ENCODE data around the gene LRSAM1. TPM values are rescaled to one million over a fixed set of nuclear protein-coding genes. Genes with fewer than 3 reads are reported as not detected.
A peak's percentile ranks its signal among the peaks of the same experiment; 100 is the strongest.

LRSAM1 gene
- total RNA-seq, 1 donor from 2014 or later = 30.1 TPM

DNA sequence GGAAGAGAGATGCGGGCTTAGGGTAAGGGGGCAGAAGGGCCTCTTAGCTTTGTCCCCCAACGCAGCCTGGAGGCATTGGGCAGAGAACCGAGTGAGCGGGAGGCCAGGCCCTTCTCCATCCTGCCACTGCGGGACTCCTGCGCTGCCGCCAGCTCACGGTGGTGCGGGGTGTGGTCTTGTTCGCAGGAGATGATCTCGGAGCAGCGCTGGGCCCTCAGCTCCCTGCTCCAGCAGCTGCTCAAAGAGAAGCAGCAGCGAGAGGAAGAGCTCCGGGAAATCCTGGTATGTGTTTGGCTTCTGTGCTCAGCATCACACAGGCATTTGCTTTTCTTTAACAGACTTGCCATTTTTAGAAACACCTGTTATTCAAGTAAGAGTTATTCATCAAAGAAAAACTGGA lies 41.3 kb downstream of the LRSAM1 start:
- no peaks in the 10 kb centered on the region for H3K27me3 ChIP-seq (ENCODE audit: control insufficient read depth, insufficient read depth, low read length)
- H3K4me3 ChIP-seq (ENCODE audit: low read depth, low read length) = no peak overlapping the region
- TF ChIP-seq, protein P1, sequence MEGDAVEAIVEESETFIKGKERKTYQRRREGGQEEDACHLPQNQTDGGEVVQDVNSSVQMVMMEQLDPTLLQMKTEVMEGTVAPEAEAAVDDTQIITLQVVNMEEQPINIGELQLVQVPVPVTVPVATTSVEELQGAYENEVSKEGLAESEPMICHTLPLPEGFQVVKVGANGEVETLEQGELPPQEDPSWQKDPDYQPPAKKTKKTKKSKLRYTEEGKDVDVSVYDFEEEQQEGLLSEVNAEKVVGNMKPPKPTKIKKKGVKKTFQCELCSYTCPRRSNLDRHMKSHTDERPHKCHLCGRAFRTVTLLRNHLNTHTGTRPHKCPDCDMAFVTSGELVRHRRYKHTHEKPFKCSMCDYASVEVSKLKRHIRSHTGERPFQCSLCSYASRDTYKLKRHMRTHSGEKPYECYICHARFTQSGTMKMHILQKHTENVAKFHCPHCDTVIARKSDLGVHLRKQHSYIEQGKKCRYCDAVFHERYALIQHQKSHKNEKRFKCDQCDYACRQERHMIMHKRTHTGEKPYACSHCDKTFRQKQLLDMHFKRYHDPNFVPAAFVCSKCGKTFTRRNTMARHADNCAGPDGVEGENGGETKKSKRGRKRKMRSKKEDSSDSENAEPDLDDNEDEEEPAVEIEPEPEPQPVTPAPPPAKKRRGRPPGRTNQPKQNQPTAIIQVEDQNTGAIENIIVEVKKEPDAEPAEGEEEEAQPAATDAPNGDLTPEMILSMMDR (IDR thresholded peaks at IDR 0.05; ENCODE audit: insufficient read depth, low read length, poor library complexity, severe bottlenecking) = no peak
- H3K36me3 ChIP-seq (ENCODE audit: control insufficient read depth, insufficient read depth, low read length) = no peaks in the 10 kb centered on the region
- DNase-seq (ENCODE audit: low read depth) = no peak

DNA sequence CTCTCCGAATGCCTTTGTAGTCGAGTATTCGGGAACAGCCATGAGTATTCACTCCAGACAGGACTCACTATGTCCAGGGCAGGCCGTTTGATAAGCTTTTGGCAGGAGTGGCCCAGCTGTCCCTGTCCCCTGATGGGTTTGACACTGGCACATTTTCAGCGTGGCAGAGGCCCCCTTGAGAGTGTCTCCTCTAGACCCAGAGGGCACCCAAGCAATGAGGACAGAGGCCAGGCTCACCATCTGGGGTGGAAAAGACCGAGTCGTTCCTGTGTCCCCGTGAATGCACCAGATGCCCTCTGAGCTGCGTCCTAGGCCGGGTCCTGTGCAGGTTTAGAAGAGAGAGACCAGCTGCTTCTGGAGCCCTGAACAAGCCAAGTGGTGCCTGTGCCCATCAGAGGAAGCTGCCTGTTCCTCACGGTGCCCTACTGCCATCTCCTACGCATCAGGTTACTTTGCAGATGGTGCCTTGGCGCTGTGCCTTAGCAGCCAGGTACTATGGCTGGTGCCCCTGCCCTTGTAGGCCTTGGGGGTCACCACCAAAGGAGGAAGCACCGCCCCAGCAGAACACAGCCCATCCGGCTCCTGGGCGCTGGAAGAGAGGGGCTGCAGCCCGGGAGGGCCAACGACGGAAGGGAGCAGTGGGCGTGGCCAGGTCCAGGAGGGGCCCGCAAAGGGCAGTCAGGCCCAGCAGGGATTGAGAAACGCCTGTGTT lies 42.4 kb downstream of the LRSAM1 start:
- Histone ChIP-seq H3K27me3 (ENCODE audit: control insufficient read depth, insufficient read depth, low read length) (no peaks in the 10 kb centered on the region), H3K4me3 (ENCODE audit: low read depth, low read length) (no peak overlapping the region), H3K36me3 (ENCODE audit: control insufficient read depth, insufficient read depth, low read length) (peaks cover 2% of the 10 kb centered on the region)
- no peak for DNase-seq (ENCODE audit: low read depth)
- TF ChIP-seq, protein P1 (IDR thresholded peaks at IDR 0.05; ENCODE audit: insufficient read depth, low read length, poor library complexity, severe bottlenecking) = no peak

DNA sequence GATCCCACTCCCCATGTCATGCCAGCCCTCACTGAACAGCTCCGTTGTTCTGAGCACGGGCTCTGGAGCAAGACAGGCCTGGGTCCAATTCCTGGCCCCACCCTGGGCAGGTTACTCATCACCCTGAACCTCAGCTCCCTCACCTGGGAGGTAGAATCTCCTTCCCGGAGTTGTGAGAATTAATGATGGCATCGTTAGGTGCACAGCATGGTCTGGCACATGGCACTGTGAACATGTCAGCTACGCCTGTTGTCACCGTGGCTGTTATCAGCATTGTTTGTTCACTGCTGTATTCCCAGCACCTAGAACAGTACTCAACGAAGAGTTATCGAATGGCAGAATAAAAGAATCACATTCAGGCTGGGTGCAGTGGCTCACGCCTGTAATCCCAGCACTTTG lies 43.0 kb downstream of the LRSAM1 start:
- DNase-seq (ENCODE audit: low read depth) = no peak
- TF ChIP-seq, protein P1 (IDR thresholded peaks at IDR 0.05; ENCODE audit: insufficient read depth, low read length, poor library complexity, severe bottlenecking) = no peak
- peaks cover 2% of the 10 kb centered on the region for H3K36me3 ChIP-seq (ENCODE audit: control insufficient read depth, insufficient read depth, low read length)
- no peak overlapping the region for H3K4me3 ChIP-seq (ENCODE audit: low read depth, low read length)
- no peaks in the 10 kb centered on the region for H3K27me3 ChIP-seq (ENCODE audit: control insufficient read depth, insufficient read depth, low read length)

DNA sequence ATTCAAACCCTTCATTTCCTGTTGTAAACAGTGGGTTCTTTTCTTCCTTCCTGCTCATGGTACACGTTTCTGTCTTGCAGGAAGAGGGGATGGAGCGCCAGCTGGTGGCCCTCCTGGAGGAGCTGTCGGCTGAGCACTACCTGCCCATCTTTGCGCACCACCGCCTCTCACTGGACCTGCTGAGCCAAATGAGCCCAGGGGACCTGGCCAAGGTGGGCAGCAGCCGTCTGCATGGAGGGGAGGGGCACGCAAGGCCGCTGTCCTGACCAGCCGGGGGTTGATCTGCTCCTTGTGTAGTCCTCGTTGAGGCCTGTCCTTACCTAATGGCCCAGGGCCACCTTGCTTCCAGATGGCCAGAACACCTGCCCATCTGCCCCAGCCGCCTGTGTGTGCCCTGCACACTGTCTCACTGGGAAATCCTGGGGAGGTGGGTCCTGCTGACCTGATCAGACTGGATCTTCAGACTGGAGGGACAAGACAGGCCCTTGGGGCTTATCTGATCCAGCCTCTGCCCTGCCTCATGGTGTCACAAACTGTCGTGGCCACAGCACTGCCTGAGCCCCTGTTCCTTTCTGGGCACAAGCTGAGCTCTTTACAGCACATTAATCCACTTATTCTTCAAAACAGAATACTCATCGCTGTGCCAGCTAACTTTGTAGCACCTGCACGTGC lies 44.7 kb downstream of the LRSAM1 start:
- H3K27me3 ChIP-seq (ENCODE audit: control insufficient read depth, insufficient read depth, low read length) = no peaks in the 10 kb centered on the region
- H3K4me3 ChIP-seq (ENCODE audit: low read depth, low read length) = no peak overlapping the region
- DNase-seq (ENCODE audit: low read depth) = no peak
- H3K36me3 ChIP-seq (ENCODE audit: control insufficient read depth, insufficient read depth, low read length) = peaks cover 2% of the 10 kb centered on the region
- TF ChIP-seq, protein P1 (IDR thresholded peaks at IDR 0.05; ENCODE audit: insufficient read depth, low read length, poor library complexity, severe bottlenecking) = peak; percentile 12

DNA sequence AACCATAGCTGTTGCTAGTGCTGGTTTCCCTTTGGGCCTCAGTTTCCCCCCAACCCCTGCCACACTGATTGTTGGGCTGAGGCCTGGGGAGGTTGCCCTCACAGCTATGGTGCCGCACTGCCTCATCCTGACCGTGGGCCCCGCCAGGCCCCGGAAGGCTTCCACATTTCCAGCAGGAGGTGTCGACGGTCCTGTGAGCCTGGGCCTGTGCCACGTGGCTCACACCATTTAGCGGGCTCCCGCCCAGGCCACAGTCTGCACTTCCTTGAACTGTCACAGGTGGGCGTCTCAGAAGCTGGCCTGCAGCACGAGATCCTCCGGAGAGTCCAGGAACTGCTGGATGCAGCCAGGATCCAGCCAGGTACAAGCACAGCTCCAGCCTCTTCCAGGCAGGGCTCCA lies 45.7 kb downstream of the LRSAM1 start:
- Histone ChIP-seq H3K4me3 (ENCODE audit: low read depth, low read length) (no peak overlapping the region), H3K27me3 (ENCODE audit: control insufficient read depth, insufficient read depth, low read length) (no peaks in the 10 kb centered on the region), H3K36me3 (ENCODE audit: control insufficient read depth, insufficient read depth, low read length) (peaks cover 2% of the 10 kb centered on the region)
- TF ChIP-seq, protein P1 (IDR thresholded peaks at IDR 0.05; ENCODE audit: insufficient read depth, low read length, poor library complexity, severe bottlenecking) = no peak
- no peak for DNase-seq (ENCODE audit: low read depth)

All from kidney epithelial cell (primary cell).